ENCODE measurements around the gene PRUNE2.

Gene PRUNE2

DNA sequence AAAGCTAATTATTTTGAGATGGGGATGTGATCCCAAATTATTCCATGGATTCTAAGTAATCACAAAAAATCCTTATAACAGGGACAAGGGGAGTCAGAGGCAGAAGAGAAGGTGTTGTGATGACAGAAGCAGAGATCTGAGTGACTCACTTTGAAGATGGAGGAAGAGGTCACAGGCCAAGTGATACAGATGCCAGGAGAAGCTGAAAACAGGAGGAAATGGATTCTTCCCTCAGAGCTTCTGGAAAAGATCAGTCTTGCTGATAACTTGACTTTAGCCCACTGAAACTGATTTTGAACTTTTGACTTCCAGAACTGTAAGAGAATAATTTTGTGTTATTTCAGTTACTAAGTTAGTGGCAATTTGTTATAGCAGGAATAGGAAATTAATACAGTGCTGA lies 341.6 kb downstream of the PRUNE2 start:
- no peak for DNase-seq

DNA sequence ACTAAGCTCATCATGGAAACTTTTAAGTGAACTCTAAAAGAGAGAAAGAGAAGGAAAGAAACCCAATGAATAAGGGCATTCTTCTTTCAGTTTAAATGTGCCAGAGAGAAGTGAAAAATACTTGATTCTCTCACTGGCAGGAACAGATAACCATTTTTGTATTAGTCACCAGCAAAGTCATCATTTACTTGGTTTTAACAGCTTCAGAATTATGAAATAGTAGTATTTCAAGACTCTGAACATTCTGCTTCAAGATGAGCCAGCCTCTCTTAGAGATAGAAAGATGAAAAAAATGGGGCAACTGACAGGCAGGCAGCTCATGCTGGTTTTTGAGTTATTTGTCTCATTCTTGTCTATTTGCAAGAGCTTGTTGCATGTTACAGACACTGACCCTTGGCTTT lies 343.4 kb downstream of the PRUNE2 start:
- DNase-seq: no peak

DNA sequence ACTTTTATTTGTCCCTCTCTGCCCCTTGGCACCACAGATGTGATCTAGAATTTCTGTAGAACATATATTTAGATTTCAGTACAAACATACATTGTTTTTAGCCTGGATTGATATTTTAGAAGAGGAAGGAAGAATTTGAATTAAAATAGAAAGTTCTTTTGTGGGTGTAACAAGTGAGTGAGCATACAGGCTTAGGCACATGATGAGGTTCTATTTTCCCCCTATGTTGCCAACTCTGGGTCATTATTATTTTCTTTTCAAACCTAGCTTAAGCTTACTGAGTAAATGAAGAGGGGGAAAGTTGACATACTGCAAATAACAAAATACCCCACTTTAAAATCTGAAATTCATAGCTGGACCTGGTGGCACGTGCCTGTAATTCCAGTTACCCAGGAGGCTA lies 344.0 kb downstream of the PRUNE2 start:
- no peak for DNase-seq

Measured in CD4-positive, alpha-beta T cell treated with Interleukin-17A for 4 hours (primary cell).